ENCODE results near the gene PSMA7. TPM values are rescaled to one million over a fixed set of nuclear protein-coding genes. Genes with fewer than 3 reads are reported as not detected.

Gene PSMA7
- total and polyA plus RNA-seq, 2 of the 8 experiments (the other 6 are each of a cell fraction or from before 2014, with no cell fraction given): 361 to 648 TPM

- Histone ChIP-seq H4K8ac (ENCODE audit: extremely low read depth, insufficient read depth, low read length) (no peak overlapping the region; the same call in 1 of the 2 replicates), H3K9me3 (ENCODE audit: insufficient read depth in 2 of 2, low read depth in 1 of 2, low read length in 1 of 2) (peaks cover 0 to 5% of the 10 kb centered on the region in 2 experiments; a peak in 1 of 4 replicates), H3K23ac (ENCODE audit: insufficient read length) (no peak overlapping the region), H3K4me2 (ENCODE audit: insufficient read depth in 1 of 2, low read depth in 2 of 2, low read length in 2 of 2) (no peak overlapping the region), H3K4ac (replicated peaks; ENCODE audit: insufficient read length, low read depth, low read length) (no peak overlapping the region), H3K56ac (replicated peaks; ENCODE audit: insufficient read length, low read depth, low read length) (no peak overlapping the region), H4K20me1 (replicated peaks in 1 of 2; ENCODE audit: control insufficient read depth in 1 of 2, insufficient read depth in 2 of 2, low read length in 2 of 2) (no peaks in the 10 kb centered on the region), H3K79me2 (ENCODE audit: control insufficient read depth in 1 of 2, insufficient read depth in 2 of 2, low read length in 2 of 2) (no peaks in the 10 kb centered on the region), H4K5ac (ENCODE audit: insufficient read length, low read depth, low read length) (no peak overlapping the region), H2BK120ac (replicated peaks; ENCODE audit: low read depth, low read length) (no peak overlapping the region), H4K91ac (replicated peaks; ENCODE audit: insufficient read length, low read length) (no peak overlapping the region), H3K27me3 (replicated peaks in 1 of 4; ENCODE audit: control insufficient read depth in 3 of 4, extremely low read depth in 1 of 4, insufficient read depth in 3 of 4, low read length in 3 of 4) (peaks cover 0 to 3% (median under 1%) of the 10 kb centered on the region in 4 experiments; a peak in 2 of 7 replicates), H3K18ac (ENCODE audit: extremely low read depth, low read length) (no peak overlapping the region), H3K14ac (ENCODE audit: insufficient read length) (no peak overlapping the region), H3K23me2 (ENCODE audit: low read depth, low read length) (no peaks in the 10 kb centered on the region), H2AFZ (ENCODE audit: low read length) (no peak overlapping the region), H2BK15ac (ENCODE audit: low read length) (no peak overlapping the region), H3K27ac (ENCODE audit: low read depth, low read length) (no peak overlapping the region), H2BK5ac (ENCODE audit: low read depth, low read length) (no peak overlapping the region), H2BK12ac (ENCODE audit: low read depth, low read length) (no peak overlapping the region), H2BK20ac (ENCODE audit: low read length) (no peak overlapping the region), H3K9ac (replicated peaks in 1 of 4; ENCODE audit: extremely low read depth in 1 of 4, low read depth in 3 of 4, low read length in 3 of 4) (no peak overlapping the region), H3K36me3 (ENCODE audit: control insufficient read depth in 2 of 4, insufficient read depth in 4 of 4, low read length in 3 of 4) (no peaks in the 10 kb centered on the region), H2AK5ac (ENCODE audit: low read depth, low read length) (no peak overlapping the region), H3K4me1 (replicated peaks in 1 of 4; ENCODE audit: control insufficient read depth in 3 of 4, insufficient read depth in 4 of 4, low read length in 3 of 4) (no peaks in the 10 kb centered on the region; a peak in 1 of 7 replicates), H3K4me3 (ENCODE audit: extremely low read depth in 1 of 4, insufficient read depth in 2 of 4, low read depth in 3 of 4, low read length in 4 of 4) (no peak overlapping the region), H3K79me1 (ENCODE audit: low read depth, low read length) (no peaks in the 10 kb centered on the region)
- DNase-seq (ENCODE audit: low read depth in 1 of 2, low spot score in 2 of 2) (no peak), FAIRE-seq (no peak)
- TF ChIP-seq CTCF (IDR thresholded peaks at IDR 0.05; ENCODE audit: control extremely low read depth in 1 of 3, insufficient read depth in 1 of 3, low read depth in 1 of 3, low read length in 3 of 3) (no peak), SP4 (IDR thresholded peaks at IDR 0.05; ENCODE audit: low read length) (no peak), USF2 (IDR thresholded peaks at IDR 0.05; ENCODE audit: low read length) (no peak), KDM5A (IDR thresholded peaks at IDR 0.05; ENCODE audit: low read length) (no peak), ATF2 (IDR thresholded peaks at IDR 0.05; ENCODE audit: low read length) (no peak), ATF3 (IDR thresholded peaks at IDR 0.05; ENCODE audit: insufficient read depth, low read depth, low read length) (no peak), ZNF274 (IDR thresholded peaks at IDR 0.05; ENCODE audit: borderline replicate concordance, extremely low read depth, low read length) (no peak)
- CTCF ChIA-PET (ENCODE audit: partially characterized antibody): interaction anchor here (0.6 to 1.7 kb wide), 3 partner anchors 8 to 40 kb away, joined by 3 to 8 read pairs (median 5); no protein-coding TSS in a partner anchor
- 86% methylated on average over 14 of the region's 16 CpGs; no CpG with 5 or more reads in 1 of the 2 experiments for WGBS, 2 experiments (ENCODE audit: extremely low coverage in 1 of 2, insufficient coverage in 1 of 2, insufficient read length in 1 of 2, insufficient replicate concordance in 2 of 2, low coverage in 1 of 2, low lambda C conversion rate in 2 of 2, missing lambda C conversion rate in 1 of 2)
- POLR2A ChIA-PET (ENCODE audit: partially characterized antibody): interaction anchor here (2.2 kb wide), 1 partner anchor 31 kb away, joined by 11 read pairs; no protein-coding TSS in a partner anchor
Observed at GRCh38 chr20:62097881-62098407, 45.2 kb downstream of the PSMA7 start.
